Uterus (tissue), 4 donors: ENCODE results near the gene BTBD16. TPM values are rescaled to one million over a fixed set of nuclear protein-coding genes. Genes with fewer than 3 reads are reported as not detected.

Experiments used
- DNase-seq, 2 donors: peaks; one replicate each; pipeline ENCODE4 v3.0.0-alpha.2; 2019 to 2020
- H3K27ac ChIP-seq, 2 donors: fragments of 200-600 bp; sonication (generic); 1 replicate in 1 of 2; 2 replicates in 1 of 2; pipeline ENCODE4 v1.5.1; 2016 to 2018
- H3K27me3 ChIP-seq, 2 donors: fragments of 200-600 bp; sonication (generic); one replicate each; pipeline ENCODE4 v1.5.1; 2018 to 2019; ENCODE audit warnings: control low read depth in 1 of 2
- H3K36me3 ChIP-seq, 2 donors: fragments of 200-600 bp; sonication (generic); one replicate each; pipeline ENCODE4 v1.5.1; 2019; ENCODE audit warnings: control low read depth in 1 of 2
- H3K4me1 ChIP-seq, 2 donors: fragments of 200-600 bp; sonication (generic); one replicate each; pipeline ENCODE4 v1.5.1; 2018 to 2019; ENCODE audit warnings: control low read depth in 1 of 2
- H3K4me3 ChIP-seq, 2 donors: fragments of 200-600 bp; sonication (generic); 1 replicate in 1 of 2; 2 replicates in 1 of 2; pipeline ENCODE4 v1.5.1; 2018 to 2019; ENCODE audit warnings: mild to moderate bottlenecking in 1 of 2
- H3K9me3 ChIP-seq, 2 donors: fragments of 200-600 bp; sonication (generic); one replicate each; pipeline ENCODE4 v1.5.1; 2019; ENCODE audit warnings: control low read depth in 1 of 2
- POLR2A ChIP-seq, 2 donors: fragments of 450-650 bp; IDR thresholded peaks; one replicate each; pipeline ENCODE4 v1.6.1; 2016; ENCODE audit warnings: antibody characterized with exemption in 2 of 2, mild to moderate bottlenecking in 1 of 2, moderate library complexity in 1 of 2
- intact Hi-C: fragments of 100-400 bp; cut with DNase I; formaldehyde crosslinking; loops from one replicate; pipeline ENCODE4 v1.15.1; 2023; ENCODE audit warnings: low total_unique reads
- total RNA-seq, 4 donors: library from RNA; depleted of rRNA in 3 of 4; stranded (reverse); fragments of >200 nt in 3 of 4; gene quantifications; one replicate each; pipeline versions ENCODE4 v1.1.0 to v1.2.4, GENCODE V29; 2014 to 2023
- TF ChIP-seq, protein P1 (sequence below), 4 experiments: fragments of 200-600 bp in 2 of 4; fragments of 450-650 bp in 2 of 4; sonication (generic) in 2 of 4; IDR thresholded peaks; one replicate each; pipeline ENCODE4 v1.5.1; 2016 to 2019; ENCODE audit warnings: antibody characterized with exemption in 4 of 4, mild to moderate bottlenecking in 2 of 4, moderate library complexity in 1 of 4
- donor health status: DM: yes; HTN: yes; CAD: no.

The BTBD16 gene
- total RNA-seq, 4 donors from 2014 or later: 0.14 to 0.46 TPM; not detected in 2

DNA sequence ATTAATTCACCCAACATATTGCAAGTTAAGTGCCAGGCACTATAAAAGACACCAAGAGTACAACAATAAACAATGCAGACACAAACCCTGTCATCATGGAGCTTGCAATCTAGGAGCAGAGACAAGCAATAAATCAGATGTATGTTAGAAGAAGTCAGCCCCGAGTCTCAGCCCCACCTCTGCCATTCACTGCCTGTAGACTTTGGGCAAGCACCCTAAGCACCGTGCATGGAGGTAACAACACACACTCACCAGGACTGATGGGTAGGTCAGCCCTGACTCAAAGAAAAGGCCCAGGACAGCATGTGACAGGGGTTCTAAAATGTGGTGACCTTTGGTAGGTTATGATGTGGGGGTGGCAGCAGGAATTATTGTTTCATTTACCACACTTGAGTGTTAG is 54.1 kb downstream of the BTBD16 start:
- H3K9me3 ChIP-seq: peaks cover 0 to 7% of the 10 kb centered on the region in 2 donors
- DNase-seq: no peak
- no peaks in the 10 kb centered on the region for H3K27me3 ChIP-seq
- TF ChIP-seq POLR2A (IDR thresholded peaks at IDR 0.05): no peak
- TF ChIP-seq, protein P1, sequence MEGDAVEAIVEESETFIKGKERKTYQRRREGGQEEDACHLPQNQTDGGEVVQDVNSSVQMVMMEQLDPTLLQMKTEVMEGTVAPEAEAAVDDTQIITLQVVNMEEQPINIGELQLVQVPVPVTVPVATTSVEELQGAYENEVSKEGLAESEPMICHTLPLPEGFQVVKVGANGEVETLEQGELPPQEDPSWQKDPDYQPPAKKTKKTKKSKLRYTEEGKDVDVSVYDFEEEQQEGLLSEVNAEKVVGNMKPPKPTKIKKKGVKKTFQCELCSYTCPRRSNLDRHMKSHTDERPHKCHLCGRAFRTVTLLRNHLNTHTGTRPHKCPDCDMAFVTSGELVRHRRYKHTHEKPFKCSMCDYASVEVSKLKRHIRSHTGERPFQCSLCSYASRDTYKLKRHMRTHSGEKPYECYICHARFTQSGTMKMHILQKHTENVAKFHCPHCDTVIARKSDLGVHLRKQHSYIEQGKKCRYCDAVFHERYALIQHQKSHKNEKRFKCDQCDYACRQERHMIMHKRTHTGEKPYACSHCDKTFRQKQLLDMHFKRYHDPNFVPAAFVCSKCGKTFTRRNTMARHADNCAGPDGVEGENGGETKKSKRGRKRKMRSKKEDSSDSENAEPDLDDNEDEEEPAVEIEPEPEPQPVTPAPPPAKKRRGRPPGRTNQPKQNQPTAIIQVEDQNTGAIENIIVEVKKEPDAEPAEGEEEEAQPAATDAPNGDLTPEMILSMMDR (IDR thresholded peaks at IDR 0.05): no peak
- intact Hi-C loops: no loop called here
- H3K4me3 ChIP-seq: no peak overlapping the region
- no peaks in the 10 kb centered on the region for H3K36me3 ChIP-seq
- no peak overlapping the region for H3K27ac ChIP-seq
- no peaks in the 10 kb centered on the region for H3K4me1 ChIP-seq

DNA sequence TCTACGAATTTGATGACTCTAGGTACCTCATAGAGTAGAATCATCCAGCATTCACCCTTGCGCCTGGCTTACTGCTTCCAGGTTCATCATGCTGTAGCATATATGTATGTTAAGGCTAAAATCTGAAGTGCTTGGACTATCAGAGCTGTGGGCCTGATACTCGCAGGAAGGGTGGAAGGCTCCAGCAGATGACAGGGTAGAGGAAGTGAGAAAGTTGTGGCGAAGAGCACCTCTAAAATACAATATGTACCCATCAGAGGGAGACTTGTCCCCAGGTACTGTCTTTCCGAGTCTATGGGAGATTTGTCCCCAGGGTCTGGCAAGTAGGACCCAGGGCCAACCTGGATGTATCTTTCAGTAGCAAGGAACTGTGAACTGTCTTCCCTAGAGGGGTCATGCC is 55.3 kb downstream of the BTBD16 start:
- no peaks in the 10 kb centered on the region for H3K36me3 ChIP-seq
- TF ChIP-seq, protein P1 (IDR thresholded peaks at IDR 0.05): no peak
- no peak for TF ChIP-seq POLR2A (IDR thresholded peaks at IDR 0.05)
- H3K9me3 ChIP-seq: no peaks in the 10 kb centered on the region
- DNase-seq: no peak
- H3K27ac ChIP-seq: no peak overlapping the region
- intact Hi-C loops: no loop called here
- H3K4me1 ChIP-seq: no peaks in the 10 kb centered on the region
- no peak overlapping the region for H3K4me3 ChIP-seq
- no peaks in the 10 kb centered on the region for H3K27me3 ChIP-seq

DNA sequence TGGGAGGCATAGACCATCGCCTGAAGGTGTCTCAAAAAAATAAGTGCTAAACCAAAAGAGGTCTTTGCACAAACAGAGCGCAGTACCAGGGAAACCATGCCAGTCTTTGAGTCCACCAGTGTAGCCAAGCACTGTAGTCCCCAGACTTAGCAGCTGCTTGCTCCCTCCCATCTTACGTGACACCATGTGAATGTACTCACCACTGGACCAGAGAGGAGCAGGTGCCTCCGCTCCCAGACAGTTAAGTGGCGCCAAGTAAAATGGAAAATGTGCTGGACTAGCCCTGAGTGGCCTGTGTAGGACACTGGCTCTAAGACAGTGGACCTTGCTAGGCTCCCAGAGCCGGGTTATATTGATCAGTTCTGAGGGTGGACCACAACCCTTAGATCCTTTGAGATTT is 55.7 kb downstream of the BTBD16 start:
- no peak for TF ChIP-seq POLR2A (IDR thresholded peaks at IDR 0.05)
- TF ChIP-seq, protein P1 (IDR thresholded peaks at IDR 0.05): no peak
- Histone ChIP-seq H3K4me1 (no peaks in the 10 kb centered on the region), H3K9me3 (no peaks in the 10 kb centered on the region), H3K27ac (no peak overlapping the region), H3K36me3 (no peaks in the 10 kb centered on the region), H3K4me3 (no peak overlapping the region), H3K27me3 (no peaks in the 10 kb centered on the region)
- intact Hi-C loops: no loop called here
- no peak for DNase-seq

DNA sequence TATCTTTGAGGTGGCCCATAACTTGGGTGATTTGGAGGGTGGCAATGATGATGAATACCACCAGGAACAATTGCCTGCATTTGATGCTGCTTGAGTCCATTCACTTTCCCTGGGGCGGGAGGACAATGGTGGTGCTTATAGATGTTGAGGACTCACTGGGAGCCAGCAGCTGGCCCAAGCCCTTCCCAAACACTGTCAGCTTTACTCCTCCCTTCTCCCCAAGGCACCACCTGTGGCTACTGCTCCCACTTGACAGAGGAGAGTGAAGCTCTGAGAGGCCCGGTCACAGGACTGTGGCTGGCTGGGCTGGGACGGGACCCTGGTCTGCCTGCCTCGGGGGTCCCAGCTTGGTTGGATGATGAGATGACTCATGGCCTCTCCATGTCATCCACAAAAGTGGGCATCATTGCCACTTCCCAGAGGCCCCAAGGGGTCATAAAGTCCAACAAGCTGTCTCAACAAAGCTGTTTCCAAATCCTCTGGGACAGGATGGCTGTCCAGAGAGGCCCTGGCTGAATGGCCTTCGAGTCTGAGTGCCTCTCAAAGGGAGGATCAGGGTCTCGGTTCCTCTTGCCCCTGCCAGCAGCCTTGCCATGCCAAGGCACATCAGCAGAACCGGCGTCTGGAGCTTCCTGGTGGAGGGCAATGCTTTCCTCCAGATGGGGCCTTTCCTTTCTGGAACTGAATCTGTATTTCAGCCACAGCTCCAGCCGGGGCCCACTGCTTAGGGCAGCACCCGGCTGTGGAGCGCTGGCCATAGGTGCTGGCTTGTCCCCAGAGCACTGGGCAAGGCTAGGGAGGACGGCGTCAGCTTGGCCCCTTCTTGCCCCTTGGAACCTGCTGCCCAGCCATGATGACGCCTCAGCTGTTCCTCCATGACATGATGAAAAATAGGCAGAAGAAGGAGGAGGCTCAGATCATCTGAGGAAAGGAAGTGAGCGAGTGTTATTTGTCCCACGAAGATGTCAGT is 56.4 kb downstream of the BTBD16 start:
- no peaks in the 10 kb centered on the region for H3K4me1 ChIP-seq
- DNase-seq: no peak

DNA sequence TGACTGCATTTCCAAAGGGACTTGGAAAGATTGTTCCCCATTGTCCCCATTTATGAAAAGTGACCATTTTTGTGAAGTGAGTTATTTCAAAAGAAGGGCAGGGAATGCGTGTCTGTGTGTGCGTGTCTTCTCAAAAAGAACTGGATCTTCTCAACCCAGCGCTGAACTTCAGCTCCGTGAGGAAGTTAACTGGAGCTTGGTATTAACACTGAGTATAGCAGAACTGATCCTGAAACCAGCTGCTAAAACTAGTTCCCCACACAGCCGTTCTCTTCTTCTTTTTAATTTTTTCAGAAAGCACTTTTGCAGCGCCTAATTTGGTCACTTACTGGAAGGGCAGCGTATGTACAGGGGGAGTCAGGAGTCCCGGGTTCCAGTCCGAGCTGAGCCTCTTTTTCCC is 57.6 kb downstream of the BTBD16 start:
- H3K9me3 ChIP-seq: no peaks in the 10 kb centered on the region
- H3K4me1 ChIP-seq: no peaks in the 10 kb centered on the region
- H3K27ac ChIP-seq: no peak overlapping the region
- intact Hi-C loops: no loop called here
- TF ChIP-seq, protein P1 (IDR thresholded peaks at IDR 0.05): no peak
- no peak for TF ChIP-seq POLR2A (IDR thresholded peaks at IDR 0.05)
- DNase-seq: no peak
- no peak overlapping the region for H3K4me3 ChIP-seq
- H3K36me3 ChIP-seq: no peaks in the 10 kb centered on the region
- no peaks in the 10 kb centered on the region for H3K27me3 ChIP-seq

More for the DNA sequence above, 56.4 kb downstream of the BTBD16 start:
- TF ChIP-seq POLR2A (IDR thresholded peaks at IDR 0.05): no peak
- TF ChIP-seq, protein P1 (IDR thresholded peaks at IDR 0.05): no peak
- intact Hi-C loops: no loop called here
- no peaks in the 10 kb centered on the region for H3K27me3 ChIP-seq
- H3K36me3 ChIP-seq: no peaks in the 10 kb centered on the region
- H3K27ac ChIP-seq: no peak overlapping the region
- H3K4me3 ChIP-seq: no peak overlapping the region
- no peaks in the 10 kb centered on the region for H3K9me3 ChIP-seq
